HepG2 (cell line): ENCODE data around the gene DLG5. TPM values are rescaled to one million over a fixed set of nuclear protein-coding genes. Genes with fewer than 3 reads are reported as not detected.

Experiments
- ATAC-seq: fragments of 200-7000 bp; cut with Tn5 transposase; 3 replicates; pipeline ENCODE4 v1.9.1; 2020; ENCODE audit warnings: mild to moderate bottlenecking, moderate library complexity
- BruUV-seq: library from RNA; stranded (reverse); fragments of 400-500 nt; replicated peaks from 2 replicates; lab custom pipeline; 2021; lab: Mats Ljungman, UMichigan
- CTCF ChIA-PET: fragments of 300-600 bp; formaldehyde crosslinking; extraction: SDS; loops from one replicate; lab custom pipeline; 2021; ENCODE audit warnings: low total read pairs, inconsistent platforms, low intra/inter-chr PET ratio; lab: Yijun Ruan, JAX
- POLR2A ChIA-PET: fragments of 350-600 bp; sonication (Branson Sonifier 250); formaldehyde crosslinking; loops from one replicate; lab custom pipeline; 2020; ENCODE audit warnings: antibody characterized with exemption, inconsistent platforms; lab: Yijun Ruan, JAX
- DNase-seq: peaks from one replicate; pipeline ENCODE4 v3.0.0-alpha.2; 2015; ENCODE audit warnings: low spot score
- FAIRE-seq: peaks from 3 replicates; lab custom pipeline; 2011; peaks lifted over from hg19 to GRCh38; lab: Jason Lieb, UNC
- H2AFZ ChIP-seq: one replicate; pipeline ENCODE4 v1.6.1; 2011; ENCODE audit warnings: low read length, inconsistent platforms
- H3K27ac ChIP-seq: fragments of 300-600 bp; 3 replicates; pipeline ENCODE4 v1.8.0; 2011; ENCODE audit warnings: mixed run types, mild to moderate bottlenecking, mixed read lengths, low read length, inconsistent platforms; ENCODE audit not compliant: insufficient read depth; ENCODE audit errors: extremely low read length
- H3K27me3 ChIP-seq, 2 experiments: fragments of 200-600 bp in 1 of 2; 2 replicates in 1 of 2; 3 replicates in 1 of 2; pipeline versions ENCODE4 v1.6.0 to v1.8.0; 2011; ENCODE audit warnings: low read length in 2 of 2, mild to moderate bottlenecking in 2 of 2, moderate library complexity in 2 of 2, inconsistent platforms in 1 of 2; ENCODE audit not compliant: insufficient read depth in 2 of 2, control insufficient read depth in 1 of 2
- H3K36me3 ChIP-seq, 2 experiments: fragments of 200-600 bp in 1 of 2; replicated peaks in 1 of 2; 2 replicates in 1 of 2; 3 replicates in 1 of 2; pipeline versions ENCODE4 v1.5.1 to v1.8.0; 2011; ENCODE audit warnings: low read length in 2 of 2, inconsistent platforms in 1 of 2; ENCODE audit not compliant: insufficient read depth in 2 of 2, control insufficient read depth in 1 of 2
- H3K4me1 ChIP-seq: 2 replicates; pipeline ENCODE4 v1.5.1; 2012; ENCODE audit warnings: low read length, inconsistent platforms; ENCODE audit not compliant: insufficient read depth
- H3K4me2 ChIP-seq: 2 replicates; pipeline ENCODE4 v1.6.0; 2011; ENCODE audit warnings: low read depth, low read length, inconsistent platforms
- H3K4me3 ChIP-seq, 3 experiments: fragments of 200-600 bp in 1 of 3; sonication (generic), shearing (Covaris generic) in 1 of 3; replicated peaks in 1 of 3; 2 replicates each; pipeline ENCODE4 v1.5.1; 2011 to 2016; ENCODE audit warnings: low read length in 3 of 3, inconsistent platforms in 2 of 3, low read depth in 2 of 3, mild to moderate bottlenecking in 2 of 3, control low read depth in 1 of 3, mixed read lengths in 1 of 3; ENCODE audit not compliant: insufficient read depth in 1 of 3
- H3K79me2 ChIP-seq: one replicate; pipeline ENCODE4 v1.6.1; 2011; ENCODE audit warnings: low read length, inconsistent platforms; ENCODE audit not compliant: insufficient read depth
- H3K9ac ChIP-seq: 2 replicates; pipeline ENCODE4 v1.6.0; 2011; ENCODE audit warnings: mild to moderate bottlenecking, low read depth, low read length, inconsistent platforms; ENCODE audit not compliant: insufficient read depth
- H3K9me3 ChIP-seq: 2 replicates; pipeline ENCODE4 v1.5.1; 2012; ENCODE audit warnings: mild to moderate bottlenecking, low read length
- H4K20me1 ChIP-seq: 2 replicates; pipeline ENCODE4 v1.6.0; 2011; ENCODE audit warnings: inconsistent platforms, mild to moderate bottlenecking, low read length, moderate library complexity; ENCODE audit not compliant: insufficient read depth
- MTF2 ChIP-seq: sonication (generic); formaldehyde crosslinking; IDR thresholded peaks from 2 replicates; pipeline ENCODE4 v1.5.0; 2020; ENCODE audit warnings: missing genetic modification reagents, borderline replicate concordance
- SMAD1 ChIP-seq: sonication (generic); formaldehyde crosslinking; IDR thresholded peaks from 2 replicates; pipeline ENCODE4 v1.4.0; 2020; ENCODE audit warnings: missing genetic modification reagents, low read depth, mild to moderate bottlenecking, borderline replicate concordance
- STAT5B ChIP-seq: sonication (generic); formaldehyde crosslinking; IDR thresholded peaks from 2 replicates; pipeline ENCODE4 v1.4.0; 2020; ENCODE audit warnings: missing genetic modification reagents
- TCF7L2 ChIP-seq: IDR thresholded peaks from 2 replicates; pipeline ENCODE4 v1.6.1; 2011; ENCODE audit warnings: mild to moderate bottlenecking, low read depth, low read length, moderate library complexity
- U2AF1 ChIP-seq: fragments of 200-400 bp; formaldehyde crosslinking; optimal IDR thresholded peaks from 2 replicates; pipeline ENCODE3; 2017; ENCODE audit warnings: mild to moderate bottlenecking, low read depth, low read length
- ZKSCAN5 ChIP-seq: sonication (generic); formaldehyde crosslinking; IDR thresholded peaks from 2 replicates; pipeline ENCODE4 v1.5.1; 2020; ENCODE audit warnings: mild to moderate bottlenecking, missing genetic modification reagents
- WGBS: methylation state at CpG from one replicate; pipeline ENCODE4 v1.1.6; 2017; ENCODE audit warnings: low lambda C conversion rate; 5-methylcytosine and 5-hydroxymethylcytosine counted together
- in situ Hi-C: cut with HindIII; loops from 2 replicates; pipeline ENCODE4 v1.10.0; 2017; ENCODE audit warnings: low pct_unique_long_range_greater_than_20kb; ENCODE audit not compliant: extremely low pct_ligation_motif_present
- intact Hi-C: fragments of 100-400 bp; cut with micrococcal nuclease; formaldehyde crosslinking; loops from one replicate; pipeline ENCODE4 v1.10.0; 2022; ENCODE audit not compliant: unreplicated experiment
- polyA plus RNA-seq, 8 experiments: library from polyadenylated mRNA; depleted of rRNA in 3 of 8; stranded (reverse) in 7 of 8; unstranded in 1 of 8; fragments of >200 nt; fragmentation: Illumina TruSeq in 4 of 8; extraction: Trizol in 4 of 8; gene quantifications; 2 replicates each; pipeline versions ENCODE4 v1.2.1 to v1.2.3, GENCODE V29; 2011 to 2016; ENCODE audit warnings: low read depth in 4 of 8, missing spikeins in 1 of 8, mixed read lengths in 1 of 8; ENCODE audit not compliant: insufficient read depth in 1 of 8
- total RNA-seq, 5 experiments: library from RNA; depleted of rRNA; stranded (reverse); fragments of >200 nt; fragmentation: Illumina TruSeq; extraction: Trizol; gene quantifications; 2 replicates each; pipeline ENCODE4 v1.2.3, GENCODE V29; 2016; ENCODE audit warnings: low read depth in 1 of 5
- TF ChIP-seq, protein P1 (sequence below): sonication (generic); formaldehyde crosslinking; IDR thresholded peaks from 2 replicates; pipeline ENCODE4 v1.8.1; 2022; ENCODE audit warnings: low read depth, mild to moderate bottlenecking, missing genetic modification reagents

The DLG5 gene
- total and polyA plus RNA-seq, 2 of the 13 experiments (the other 11 are each of a cell fraction or from before 2014, with no cell fraction given) = 15.5 to 18.2 TPM

DNA sequence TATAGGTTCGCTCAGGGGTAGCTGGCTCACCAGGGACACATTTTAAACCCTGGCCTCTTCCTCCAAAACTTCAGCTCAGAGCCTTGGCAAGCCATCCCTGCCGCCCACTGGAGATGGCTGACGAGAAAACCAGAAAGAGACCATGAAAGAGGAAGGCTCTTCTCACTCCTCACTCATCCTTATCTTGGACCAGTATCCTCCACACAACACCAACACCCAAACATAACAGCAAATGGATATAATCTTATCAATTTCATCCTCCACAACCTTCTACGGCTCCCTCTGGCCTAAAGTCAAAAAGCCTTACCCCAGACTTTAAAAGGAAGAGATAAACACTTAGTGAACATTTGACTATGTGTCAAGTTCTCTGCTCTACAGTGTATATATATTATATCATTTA, 26.9 kb downstream of the DLG5 start:
- H3K9me3 ChIP-seq = no peaks in the 10 kb centered on the region
- no peaks in the 10 kb centered on the region for H3K27me3 ChIP-seq
- in situ Hi-C loops = no loop called here
- no peak for DNase-seq
- peaks cover 54% of the 10 kb centered on the region for H3K4me1 ChIP-seq
- H4K20me1 ChIP-seq = 0 out of 2 replicates have a peak, but pooled peaks cover 3% of the 10 kb centered on the region
- H3K4me3 ChIP-seq = no peak overlapping the region
- ATAC-seq = no peak
- WGBS = 97% methylated on average over 4 of the region's 4 CpGs
- BruUV-seq = no TSS peak
- FAIRE-seq = no peak
- H3K9ac ChIP-seq = no peak overlapping the region
- H3K79me2 ChIP-seq = peaks cover 50% of the 10 kb centered on the region
- no peak overlapping the region for H3K4me2 ChIP-seq
- H3K36me3 ChIP-seq = no peaks in the 10 kb centered on the region; a peak in 1 of 5 replicates
- no peak overlapping the region for H3K27ac ChIP-seq
- TF ChIP-seq STAT5B (CRISPR knock-in tag) = no peak
- TF ChIP-seq, protein P1, sequence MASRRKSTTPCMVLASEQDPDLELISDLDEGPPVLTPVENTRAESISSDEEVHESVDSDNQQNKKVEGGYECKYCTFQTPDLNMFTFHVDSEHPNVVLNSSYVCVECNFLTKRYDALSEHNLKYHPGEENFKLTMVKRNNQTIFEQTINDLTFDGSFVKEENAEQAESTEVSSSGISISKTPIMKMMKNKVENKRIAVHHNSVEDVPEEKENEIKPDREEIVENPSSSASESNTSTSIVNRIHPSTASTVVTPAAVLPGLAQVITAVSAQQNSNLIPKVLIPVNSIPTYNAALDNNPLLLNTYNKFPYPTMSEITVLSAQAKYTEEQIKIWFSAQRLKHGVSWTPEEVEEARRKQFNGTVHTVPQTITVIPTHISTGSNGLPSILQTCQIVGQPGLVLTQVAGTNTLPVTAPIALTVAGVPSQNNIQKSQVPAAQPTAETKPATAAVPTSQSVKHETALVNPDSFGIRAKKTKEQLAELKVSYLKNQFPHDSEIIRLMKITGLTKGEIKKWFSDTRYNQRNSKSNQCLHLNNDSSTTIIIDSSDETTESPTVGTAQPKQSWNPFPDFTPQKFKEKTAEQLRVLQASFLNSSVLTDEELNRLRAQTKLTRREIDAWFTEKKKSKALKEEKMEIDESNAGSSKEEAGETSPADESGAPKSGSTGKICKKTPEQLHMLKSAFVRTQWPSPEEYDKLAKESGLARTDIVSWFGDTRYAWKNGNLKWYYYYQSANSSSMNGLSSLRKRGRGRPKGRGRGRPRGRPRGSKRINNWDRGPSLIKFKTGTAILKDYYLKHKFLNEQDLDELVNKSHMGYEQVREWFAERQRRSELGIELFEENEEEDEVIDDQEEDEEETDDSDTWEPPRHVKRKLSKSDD (CRISPR knock-in tag) = no peak
- CTCF ChIA-PET = no interaction called here
- POLR2A ChIA-PET = no interaction called here
- no peak overlapping the region for H2AFZ ChIP-seq
- intact Hi-C loops = no loop called here

DNA sequence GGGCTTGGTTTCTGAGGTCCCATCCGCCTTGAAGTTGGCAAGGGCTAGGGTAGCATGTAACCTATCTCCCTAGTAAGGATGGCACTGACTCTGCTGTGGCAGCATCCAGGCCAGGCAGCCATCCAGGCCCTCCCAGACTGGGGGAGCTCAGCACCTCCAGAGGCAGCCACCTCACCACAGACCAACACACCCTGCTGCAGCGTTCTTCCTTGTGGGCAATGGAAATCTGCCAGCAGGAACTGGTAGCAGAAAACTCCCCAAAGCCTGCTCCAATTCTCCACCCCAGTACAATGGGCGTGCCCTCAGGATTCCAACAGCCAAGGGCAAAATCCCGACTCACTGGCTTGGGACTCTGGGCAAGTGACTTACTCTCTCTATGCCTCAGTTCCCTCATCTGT, 27.5 kb downstream of the DLG5 start:
- intact Hi-C loops (no loop called here), in situ Hi-C loops (no loop called here)
- no peak overlapping the region for H3K27ac ChIP-seq
- 89% methylated on average over 3 of the region's 4 CpGs for WGBS
- CTCF ChIA-PET = no interaction called here
- no peak overlapping the region for H2AFZ ChIP-seq
- no peaks in the 10 kb centered on the region for H3K9me3 ChIP-seq
- no TSS peak for BruUV-seq
- no peaks in the 10 kb centered on the region for H3K27me3 ChIP-seq
- peaks cover 50% of the 10 kb centered on the region for H3K4me1 ChIP-seq
- POLR2A ChIA-PET = no interaction called here
- DNase-seq = no peak
- TF ChIP-seq SMAD1 (no peak), TCF7L2 (no peak), U2AF1 (no peak), ZKSCAN5 (no peak), MTF2 (CRISPR knock-in tag) (no peak)
- no peak overlapping the region for H3K4me2 ChIP-seq
- no peak overlapping the region for H3K9ac ChIP-seq
- no peak overlapping the region for H3K4me3 ChIP-seq
- peaks cover 51% of the 10 kb centered on the region for H3K79me2 ChIP-seq
- no peak; the same call in 1 of the 3 replicates for ATAC-seq
- H4K20me1 ChIP-seq = 0 out of 2 replicates have a peak, but pooled peaks cover 3% of the 10 kb centered on the region
- FAIRE-seq = no peak
- no peaks in the 10 kb centered on the region; a peak in 1 of 5 replicates for H3K36me3 ChIP-seq
